Liver (tissue), 9 donors: ENCODE data around the gene CNOT4. TPM values are rescaled to one million over a fixed set of nuclear protein-coding genes. Genes with fewer than 3 reads are reported as not detected.

Experiments
- DNase-seq: peaks from one replicate; pipeline ENCODE4 v3.0.0-alpha.2; 2017; ENCODE audit warnings: low spot score
- H3K27ac ChIP-seq, 2 donors: one replicate each; pipeline ENCODE4 v1.7.0; 2013; ENCODE audit warnings: inconsistent platforms in 2 of 2, low read length in 2 of 2, control low read depth in 1 of 2, low read depth in 1 of 2, mild to moderate bottlenecking in 1 of 2
- H3K27me3 ChIP-seq, 4 donors: one replicate each; pipeline versions ENCODE4 v1.6.1 to v1.7.0; 2013; ENCODE audit warnings: low read length in 3 of 4, inconsistent platforms in 1 of 4, mild to moderate bottlenecking in 1 of 4, moderate library complexity in 1 of 4; ENCODE audit not compliant: control insufficient read depth in 4 of 4, insufficient read depth in 4 of 4
- H3K36me3 ChIP-seq, 4 donors: one replicate each; pipeline versions ENCODE4 v1.6.1 to v1.7.0; 2013; ENCODE audit warnings: low read length in 3 of 4, mild to moderate bottlenecking in 3 of 4, low read depth in 1 of 4, moderate library complexity in 1 of 4; ENCODE audit not compliant: control insufficient read depth in 4 of 4, insufficient read depth in 3 of 4
- H3K4me1 ChIP-seq, 4 donors: one replicate each; pipeline versions ENCODE4 v1.6.1 to v1.7.0; 2013; ENCODE audit warnings: low read length in 3 of 4, mild to moderate bottlenecking in 3 of 4, moderate library complexity in 1 of 4; ENCODE audit not compliant: control insufficient read depth in 4 of 4, insufficient read depth in 4 of 4
- H3K4me3 ChIP-seq, 3 donors: one replicate each; pipeline versions ENCODE4 v1.6.1 to v1.7.0; 2013; ENCODE audit warnings: low read length in 3 of 3, control low read depth in 1 of 3, low read depth in 1 of 3, mild to moderate bottlenecking in 1 of 3
- H3K9ac ChIP-seq, 2 donors: one replicate each; pipeline ENCODE4 v1.7.0; 2013; ENCODE audit warnings: low read length in 2 of 2, mild to moderate bottlenecking in 2 of 2, moderate library complexity in 2 of 2, control low read depth in 1 of 2, low read depth in 1 of 2
- H3K9me3 ChIP-seq, 4 donors: one replicate each; pipeline versions ENCODE4 v1.6.1 to v1.7.0; 2013; ENCODE audit warnings: low read length in 3 of 4; ENCODE audit not compliant: control insufficient read depth in 4 of 4
- ATF3 ChIP-seq: IDR thresholded peaks from 2 replicates; pipeline ENCODE4 v1.6.1; 2016; ENCODE audit warnings: antibody characterized with exemption
- CTCF ChIP-seq: fragments of 150-350 bp; IDR thresholded peaks from 2 replicates; pipeline ENCODE4 v1.5.1; 2017; ENCODE audit warnings: improper control_type of control experiment, low read depth, low read length; ENCODE audit not compliant: missing input control
- EGR1 ChIP-seq, 2 donors: IDR thresholded peaks; 2 replicates each; pipeline ENCODE4 v1.6.1; 2016 to 2018; ENCODE audit warnings: antibody characterized with exemption in 2 of 2, low read depth in 2 of 2
- FOXA1 ChIP-seq: IDR thresholded peaks from 2 replicates; pipeline ENCODE4 v1.6.1; 2016; ENCODE audit warnings: antibody characterized with exemption
- FOXA2 ChIP-seq: IDR thresholded peaks from 2 replicates; pipeline ENCODE4 v1.6.1; 2016; ENCODE audit warnings: antibody characterized with exemption
- GABPA ChIP-seq, 2 donors: IDR thresholded peaks in 1 of 2; conservative IDR thresholded peaks in 1 of 2; 2 replicates each; pipeline ENCODE4 v1.6.1; 2016; ENCODE audit warnings: antibody characterized with exemption in 2 of 2, mild to moderate bottlenecking in 1 of 2, moderate library complexity in 1 of 2
- HNF4A ChIP-seq, 2 donors: conservative IDR thresholded peaks; 2 replicates each; pipeline ENCODE4 v1.6.1; 2016; ENCODE audit warnings: antibody characterized with exemption in 2 of 2, mild to moderate bottlenecking in 2 of 2
- HNF4G ChIP-seq: IDR thresholded peaks from 2 replicates; pipeline ENCODE4 v1.6.1; 2016; ENCODE audit warnings: antibody characterized with exemption
- JUND ChIP-seq, 2 donors: IDR thresholded peaks; 2 replicates each; pipeline ENCODE4 v1.6.1; 2016; ENCODE audit warnings: antibody characterized with exemption in 2 of 2
- MAX ChIP-seq: IDR thresholded peaks from 2 replicates; pipeline ENCODE4 v1.6.1; 2016; ENCODE audit warnings: antibody characterized with exemption
- NR2F2 ChIP-seq: IDR thresholded peaks from 2 replicates; pipeline ENCODE4 v1.6.1; 2016; ENCODE audit warnings: antibody characterized with exemption
- RAD21 ChIP-seq, 2 donors: IDR thresholded peaks; 2 replicates each; pipeline ENCODE4 v1.6.1; 2016; ENCODE audit warnings: antibody characterized with exemption in 2 of 2, mild to moderate bottlenecking in 2 of 2
- RXRA ChIP-seq, 2 donors: IDR thresholded peaks; 2 replicates each; pipeline ENCODE4 v1.6.1; 2017 to 2018; ENCODE audit warnings: antibody characterized with exemption in 2 of 2, mild to moderate bottlenecking in 1 of 2
- SP1 ChIP-seq: IDR thresholded peaks from 2 replicates; pipeline ENCODE4 v1.6.1; 2018; ENCODE audit warnings: antibody characterized with exemption, mild to moderate bottlenecking
- TAF1 ChIP-seq: conservative IDR thresholded peaks from 2 replicates; pipeline ENCODE4 v1.6.1; 2016; ENCODE audit warnings: antibody characterized with exemption, mild to moderate bottlenecking
- YY1 ChIP-seq: IDR thresholded peaks from 2 replicates; pipeline ENCODE4 v1.6.1; 2016; ENCODE audit warnings: antibody characterized with exemption, mild to moderate bottlenecking
- ZBTB33 ChIP-seq: IDR thresholded peaks from 2 replicates; pipeline ENCODE4 v1.6.1; 2016; ENCODE audit warnings: antibody characterized with exemption
- WGBS: extraction: QIAGEN DNeasy Blood & Tissue Kit; methylation state at CpG from one replicate; pipeline ENCODE4 v1.1.7; 2013; 5-methylcytosine and 5-hydroxymethylcytosine counted together
- polyA plus RNA-seq, 2 donors: library from polyadenylated mRNA; stranded (reverse) in 1 of 2; unstranded in 1 of 2; fragments of 200-250 nt in 1 of 2; fragments of >200 nt in 1 of 2; fragmentation: Nextera tagmentation in 1 of 2; extraction: Ambion mirVana in 1 of 2; gene quantifications; one replicate each; pipeline versions ENCODE4 v1.2.1 to v1.2.3, GENCODE V29; 2013 to 2015
- total RNA-seq, 2 donors: library from RNA; depleted of rRNA; stranded (reverse); fragments of >200 nt; gene quantifications; one replicate each; pipeline ENCODE4 v1.2.3, GENCODE V29; 2014
- donor health status: healthy.
- donor health status: healthy.
- donor health status: healthy.
- donor health status: healthy.
- donor health status: healthy.

CNOT4 gene
- total and polyA plus RNA-seq, 4 donors = 3.7 to 11.1 (median 8.6) TPM

- Histone ChIP-seq H3K4me1 (peaks cover 0 to 3% (median 0%) of the 10 kb centered on the region in 4 donors), H3K4me3 (no peak overlapping the region), H3K27ac (no peak overlapping the region), H3K27me3 (no peaks in the 10 kb centered on the region), H3K9me3 (no peaks in the 10 kb centered on the region), H3K9ac (no peak overlapping the region), H3K36me3 (no peaks in the 10 kb centered on the region)
- DNase-seq = no peak
- TF ChIP-seq FOXA1 (no peak), ZBTB33 (no peak), EGR1 (IDR thresholded peaks at IDR 0.05; ENCODE audit: low read depth in 2 of 2) (no peak), YY1 (no peak), SP1 (no peak), CTCF (no peak), JUND (IDR thresholded peaks at IDR 0.05) (no peak), HNF4A (conservative IDR thresholded peaks at IDR 0.05) (no peak), MAX (no peak), RAD21 (IDR thresholded peaks at IDR 0.05) (no peak), GABPA (IDR thresholded peaks at IDR 0.05 in 1 of 2, conservative IDR thresholded peaks at IDR 0.05 in 1 of 2) (no peak), ATF3 (no peak), TAF1 (no peak)
- 69% methylated on average over 6 of the region's 6 CpGs for WGBS
These were observed 50.8 kb downstream of the CNOT4 start for GRCh38 chr7:135459076-135459475.

- TF ChIP-seq EGR1 (IDR thresholded peaks at IDR 0.05; ENCODE audit: low read depth in 2 of 2) (no peak), MAX (no peak), FOXA1 (no peak), FOXA2 (no peak), HNF4G (no peak), CTCF (no peak), SP1 (no peak), TAF1 (no peak), NR2F2 (no peak), RXRA (IDR thresholded peaks at IDR 0.05) (no peak), ZBTB33 (no peak), JUND (IDR thresholded peaks at IDR 0.05) (no peak), RAD21 (IDR thresholded peaks at IDR 0.05) (no peak), ATF3 (no peak)
- Histone ChIP-seq H3K9ac (no peak overlapping the region), H3K4me1 (peaks cover 4% of the 10 kb centered on the region in 4 donors), H3K4me3 (no peak overlapping the region), H3K27ac (no peak overlapping the region), H3K9me3 (no peaks in the 10 kb centered on the region), H3K27me3 (no peaks in the 10 kb centered on the region), H3K36me3 (no peaks in the 10 kb centered on the region)
- 93% methylated on average over 3 of the region's 3 CpGs for WGBS
- no peak for DNase-seq
These were observed 55.8 kb downstream of the CNOT4 start for GRCh38 chr7:135454060-135454459.
